Measurements from ENCODE around the gene PRKCH. TPM values are rescaled to one million over a fixed set of nuclear protein-coding genes. Genes with fewer than 3 reads are reported as not detected.

The PRKCH gene
- total and polyA plus RNA-seq, 12 donors: 8.3 to 25.1 (median 17.7) TPM

DNA sequence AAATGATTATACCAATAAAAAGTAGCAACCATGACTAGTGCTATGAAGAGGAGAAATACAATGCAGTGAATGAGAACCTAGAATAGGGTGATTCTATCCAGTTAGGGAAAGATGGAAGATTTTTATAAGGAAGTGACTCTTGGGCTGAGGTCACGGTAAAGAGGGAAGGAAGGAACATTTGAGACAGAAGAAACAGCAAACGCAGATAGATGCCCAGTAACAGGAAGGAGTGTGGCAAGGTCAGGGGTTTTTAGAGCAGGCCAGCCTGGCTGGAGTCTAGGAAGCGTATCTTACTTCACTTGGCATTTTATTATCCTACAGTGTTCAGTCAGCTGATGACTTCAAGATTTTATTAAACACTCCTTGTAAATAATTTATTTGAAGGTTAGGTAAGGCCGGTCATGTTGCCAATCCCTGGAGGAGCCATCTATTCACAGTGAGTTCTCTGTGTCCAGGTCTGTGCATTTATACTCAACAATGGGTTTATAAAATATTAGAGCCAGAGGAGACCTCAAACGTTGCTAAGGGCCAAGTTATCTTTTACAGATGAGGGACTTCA, 170.6 kb downstream of the PRKCH start:
- intact Hi-C loops (cut with DNase I): no loop called here
- Histone ChIP-seq H3K27me3 (no peaks in the 10 kb centered on the region), H3K4me1 (peaks cover 4 to 60% (median 29%) of the 10 kb centered on the region in 9 donors), H3K9me3 (no peaks in the 10 kb centered on the region), H3K36me3 (peaks cover 0 to 41% (median 0%) of the 10 kb centered on the region in 9 donors), H3K27ac (peak overlapping the region in 6 of 10 donors; percentile 8 to 90 (median 64)), H3K4me3 (no peak overlapping the region)
- ATAC-seq (peak in 6 of 8 donors; percentile 35 to 68 (median 58)), DNase-seq (no peak)
- TF ChIP-seq, protein P1, sequence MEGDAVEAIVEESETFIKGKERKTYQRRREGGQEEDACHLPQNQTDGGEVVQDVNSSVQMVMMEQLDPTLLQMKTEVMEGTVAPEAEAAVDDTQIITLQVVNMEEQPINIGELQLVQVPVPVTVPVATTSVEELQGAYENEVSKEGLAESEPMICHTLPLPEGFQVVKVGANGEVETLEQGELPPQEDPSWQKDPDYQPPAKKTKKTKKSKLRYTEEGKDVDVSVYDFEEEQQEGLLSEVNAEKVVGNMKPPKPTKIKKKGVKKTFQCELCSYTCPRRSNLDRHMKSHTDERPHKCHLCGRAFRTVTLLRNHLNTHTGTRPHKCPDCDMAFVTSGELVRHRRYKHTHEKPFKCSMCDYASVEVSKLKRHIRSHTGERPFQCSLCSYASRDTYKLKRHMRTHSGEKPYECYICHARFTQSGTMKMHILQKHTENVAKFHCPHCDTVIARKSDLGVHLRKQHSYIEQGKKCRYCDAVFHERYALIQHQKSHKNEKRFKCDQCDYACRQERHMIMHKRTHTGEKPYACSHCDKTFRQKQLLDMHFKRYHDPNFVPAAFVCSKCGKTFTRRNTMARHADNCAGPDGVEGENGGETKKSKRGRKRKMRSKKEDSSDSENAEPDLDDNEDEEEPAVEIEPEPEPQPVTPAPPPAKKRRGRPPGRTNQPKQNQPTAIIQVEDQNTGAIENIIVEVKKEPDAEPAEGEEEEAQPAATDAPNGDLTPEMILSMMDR (IDR thresholded peaks at IDR 0.05): no peak
- 77 to 80% methylated on average over 5 of the region's 5 CpGs for WGBS, 2 donors

DNA sequence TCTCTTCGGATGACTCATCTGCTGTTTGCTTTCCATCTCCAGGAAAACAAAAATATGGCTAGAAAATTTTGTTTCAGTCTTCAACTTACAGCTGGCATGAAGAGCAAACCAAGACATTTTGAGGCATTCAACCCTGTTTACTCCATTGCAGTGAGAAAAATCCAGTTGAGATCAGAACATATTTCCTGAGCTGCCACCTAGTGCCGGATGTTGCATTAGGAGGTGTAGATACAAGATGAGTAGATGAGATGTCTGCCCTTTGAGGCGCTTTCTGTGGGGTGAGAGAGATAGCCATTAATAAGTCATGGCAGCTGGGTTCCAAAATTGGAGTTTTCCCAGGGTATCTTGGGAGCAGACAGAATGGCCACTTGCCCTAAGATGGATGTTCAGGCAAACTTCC, 171.1 kb downstream of the PRKCH start:
- intact Hi-C loops (cut with DNase I): no loop called here
- H3K27me3 ChIP-seq: no peaks in the 10 kb centered on the region
- no peaks in the 10 kb centered on the region for H3K9me3 ChIP-seq
- no peak overlapping the region for H3K4me3 ChIP-seq
- peak overlapping the region in 6 of 10 donors; percentile 8 to 90 (median 44) for H3K27ac ChIP-seq
- WGBS, 2 donors: 95% methylated on average over 3 of the region's 3 CpGs
- TF ChIP-seq, protein P1 (IDR thresholded peaks at IDR 0.05): no peak
- DNase-seq: no peak
- peaks cover 0 to 36% (median 0%) of the 10 kb centered on the region in 9 donors for H3K36me3 ChIP-seq
- peaks cover 4 to 60% (median 32%) of the 10 kb centered on the region in 9 donors for H3K4me1 ChIP-seq
- no peak for ATAC-seq

DNA sequence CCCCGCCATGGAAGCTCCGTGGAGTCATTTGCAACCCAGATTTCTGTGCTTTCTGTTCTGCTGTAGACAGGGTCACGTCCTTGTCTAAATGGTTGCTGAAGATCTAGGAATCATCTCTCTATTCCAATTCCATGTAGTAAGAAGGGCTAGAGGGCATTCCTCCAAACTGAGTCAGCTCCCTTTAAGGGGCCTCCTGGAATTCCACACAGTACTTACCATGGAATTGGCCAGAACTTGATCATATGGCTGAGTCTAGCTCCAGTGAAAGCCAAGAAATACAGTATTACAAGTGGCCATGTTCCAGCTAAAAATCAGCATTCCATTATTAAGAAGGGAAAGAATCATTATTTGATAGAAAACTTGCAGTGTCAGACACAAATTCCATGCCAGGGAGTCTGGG, 171.9 kb downstream of the PRKCH start:
- ATAC-seq: no peak

GRCh38 chr14:61494018-61494417, 172.6 kb downstream of the PRKCH start:
- ATAC-seq (no peak), DNase-seq (no peak)
- WGBS, 2 donors: 55 to 63% methylated on average over 1 of the region's 1 CpG
- no peaks in the 10 kb centered on the region for H3K27me3 ChIP-seq
- peak overlapping the region in 1 of 10 donors; percentile 90 for H3K27ac ChIP-seq
- no peaks in the 10 kb centered on the region for H3K9me3 ChIP-seq
- intact Hi-C loops (cut with DNase I): no loop called here
- H3K36me3 ChIP-seq: peaks cover 0 to 31% (median 0%) of the 10 kb centered on the region in 9 donors
- H3K4me1 ChIP-seq: peaks cover 9 to 62% (median 36%) of the 10 kb centered on the region in 9 donors
- no peak overlapping the region for H3K4me3 ChIP-seq
- TF ChIP-seq, protein P1 (IDR thresholded peaks at IDR 0.05): no peak

More for the DNA sequence above, 171.9 kb downstream of the PRKCH start:
- DNase-seq: no peak
- TF ChIP-seq, protein P1 (IDR thresholded peaks at IDR 0.05): no peak
- no peaks in the 10 kb centered on the region for H3K27me3 ChIP-seq
- peak overlapping the region in 1 of 10 donors; percentile 90 for H3K27ac ChIP-seq
- intact Hi-C loops (cut with DNase I): no loop called here
- WGBS, 2 donors: 60 to 63% methylated on average over 3 of the region's 3 CpGs
- peaks cover 0 to 33% (median 0%) of the 10 kb centered on the region in 9 donors for H3K36me3 ChIP-seq
- peaks cover 4 to 62% (median 36%) of the 10 kb centered on the region in 9 donors for H3K4me1 ChIP-seq
- no peak overlapping the region for H3K4me3 ChIP-seq
- no peaks in the 10 kb centered on the region for H3K9me3 ChIP-seq

All from heart right ventricle (tissue), 16 donors.